HCT116 (cell line): ENCODE results near the gene TBX5. TPM values are rescaled to one million over a fixed set of nuclear protein-coding genes. Genes with fewer than 3 reads are reported as not detected.

Source experiments
- ATAC-seq: fragments of 200-7000 bp; cut with Tn5 transposase; 2 replicates; pipeline ENCODE4 v1.9.1; 2020; ENCODE audit warnings: mild to moderate bottlenecking, moderate library complexity
- BruUV-seq: library from RNA; stranded (reverse); fragments of 400-500 nt; replicated peaks from 2 replicates; lab custom pipeline; 2021; lab: Mats Ljungman, UMichigan
- CTCF ChIA-PET: fragments of 300-600 bp; sonication (Branson Sonifier 250); formaldehyde crosslinking; loops from one replicate; lab custom pipeline; 2021; ENCODE audit warnings: antibody characterized with exemption; lab: Charles Lee
- POLR2A ChIA-PET: fragments of 300-600, 350-600 bp; sonication (Branson Sonifier 250); formaldehyde crosslinking; loops from one replicate; lab custom pipeline; 2021; ENCODE audit warnings: antibody characterized with exemption; lab: Charles Lee
- RAD21 ChIA-PET, 2 experiments: fragments of 300-600 bp; sonication (Branson Sonifier 250); formaldehyde crosslinking; loops; one replicate each; lab custom pipeline; 2023; ENCODE audit warnings: low total read pairs in 2 of 2; ENCODE audit not compliant: uncharacterized antibody in 2 of 2, unreplicated experiment in 2 of 2, low non-redundant PET in 1 of 2; lab: Charles Lee
- DNase-seq: peaks from one replicate; pipeline ENCODE4 v3.0.0-alpha.2; 2010; ENCODE audit warnings: low read depth, low spot score
- H2AFZ ChIP-seq: fragments of 200-600 bp; shearing (Covaris generic), sonication (generic); 2 replicates; pipeline ENCODE4 v1.6.1; 2017; ENCODE audit warnings: low read depth, mixed run types, mixed read lengths, antibody characterized with exemption, low read length; ENCODE audit not compliant: poor library complexity, severe bottlenecking
- H3K27ac ChIP-seq: 2 replicates; pipeline ENCODE4 v1.5.1; 2012; ENCODE audit warnings: low read depth, low read length
- H3K27me3 ChIP-seq: fragments of 200-600 bp; sonication (generic); 2 replicates; pipeline ENCODE4 v1.6.1; 2016; ENCODE audit warnings: mixed run types, low read length, mixed read lengths; ENCODE audit not compliant: insufficient read depth
- H3K36me3 ChIP-seq, 2 experiments: fragments of 200-500 bp in 1 of 2; fragments of 200-600 bp in 1 of 2; sonication (Bioruptor generic) in 1 of 2; sonication (generic) in 1 of 2; 2 replicates each; pipeline versions ENCODE4 v1.5.1 to v1.6.1; 2014 to 2016; ENCODE audit warnings: low read length in 2 of 2, inconsistent platforms in 1 of 2, mixed read lengths in 1 of 2, mixed run types in 1 of 2; ENCODE audit not compliant: insufficient read depth in 2 of 2, control insufficient read depth in 1 of 2
- H3K4me1 ChIP-seq, 2 experiments: fragments of 200-600 bp in 1 of 2; sonication (generic) in 1 of 2; 2 replicates each; pipeline versions ENCODE4 v1.5.1 to v1.6.1; 2012 to 2017; ENCODE audit warnings: low read length in 2 of 2, inconsistent platforms in 1 of 2, mild to moderate bottlenecking in 1 of 2, mixed read lengths in 1 of 2, mixed run types in 1 of 2, moderate library complexity in 1 of 2; ENCODE audit not compliant: insufficient read depth in 2 of 2, control insufficient read depth in 1 of 2
- H3K4me2 ChIP-seq: fragments of 200-600 bp; sonication (generic); 2 replicates; pipeline ENCODE4 v1.6.1; 2017; ENCODE audit warnings: mixed run types, low read length, mixed read lengths
- H3K4me3 ChIP-seq, 2 experiments: fragments of 200-600 bp in 1 of 2; sonication (generic) in 1 of 2; replicated peaks in 1 of 2; 2 replicates each; pipeline ENCODE4 v1.5.1; 2011 to 2016; ENCODE audit warnings: low read length in 2 of 2, control low read depth in 1 of 2, low read depth in 1 of 2, mild to moderate bottlenecking in 1 of 2, mixed read lengths in 1 of 2, mixed run types in 1 of 2
- H3K79me2 ChIP-seq: fragments of 200-600 bp; sonication (generic); 2 replicates; pipeline ENCODE4 v1.6.1; 2017; ENCODE audit warnings: mild to moderate bottlenecking, mixed run types, low read length, moderate library complexity, mixed read lengths; ENCODE audit not compliant: insufficient read depth
- H3K9ac ChIP-seq: fragments of 200-600 bp; sonication (generic); 2 replicates; pipeline ENCODE4 v1.6.1; 2016; ENCODE audit warnings: low read length, mixed read lengths
- H3K9me2 ChIP-seq: fragments of 200-600 bp; sonication (generic), shearing (Covaris generic); 2 replicates; pipeline ENCODE4 v1.6.1; 2017; ENCODE audit warnings: mixed run types, mild to moderate bottlenecking, moderate library complexity; ENCODE audit not compliant: insufficient read depth
- H3K9me3 ChIP-seq, 2 experiments: fragments of 200-500 bp in 1 of 2; fragments of 200-600 bp in 1 of 2; sonication (Bioruptor generic) in 1 of 2; sonication (generic) in 1 of 2; 2 replicates each; pipeline ENCODE4 v1.6.1; 2014 to 2017; ENCODE audit warnings: low read length in 2 of 2, mixed read lengths in 2 of 2, inconsistent platforms in 1 of 2, low read depth in 1 of 2, mild to moderate bottlenecking in 1 of 2, mixed run types in 1 of 2, moderate library complexity in 1 of 2; ENCODE audit not compliant: control insufficient read depth in 1 of 2, insufficient read depth in 1 of 2
- H4K20me1 ChIP-seq: fragments of 200-600 bp; sonication (generic), shearing (Covaris generic); 2 replicates; pipeline ENCODE4 v1.6.1; 2017; ENCODE audit warnings: mixed run types, mild to moderate bottlenecking, moderate library complexity; ENCODE audit not compliant: insufficient read depth
- ATF3 ChIP-seq: IDR thresholded peaks from 2 replicates; pipeline ENCODE4 v1.6.1; 2012
- CBX3 ChIP-seq: IDR thresholded peaks from 2 replicates; pipeline ENCODE4 v1.6.1; 2012; ENCODE audit warnings: low read depth
- CEBPB ChIP-seq: IDR thresholded peaks from 2 replicates; pipeline ENCODE4 v1.6.1; 2012; ENCODE audit warnings: low read depth
- ELF1 ChIP-seq: IDR thresholded peaks from 2 replicates; pipeline ENCODE4 v1.6.1; 2012; ENCODE audit warnings: low read depth, borderline replicate concordance
- EZH2 ChIP-seq: fragments of 200-600 bp; sonication (generic); IDR thresholded peaks from 2 replicates; pipeline ENCODE4 v1.6.1; 2017; ENCODE audit warnings: antibody characterized with exemption, mixed run types
- EZH2phosphoT487 ChIP-seq: fragments of 200-600 bp; IDR thresholded peaks from 2 replicates; pipeline ENCODE4 v1.6.1; 2018; ENCODE audit warnings: antibody characterized with exemption, borderline replicate concordance
- FOSL1 ChIP-seq: IDR thresholded peaks from 2 replicates; pipeline ENCODE4 v1.6.1; 2012; ENCODE audit warnings: low read depth
- POLR2AphosphoS5 ChIP-seq: IDR thresholded peaks from 2 replicates; pipeline ENCODE4 v1.6.1; 2011; ENCODE audit warnings: mild to moderate bottlenecking, low read depth, low read length, moderate library complexity
- SRF ChIP-seq: IDR thresholded peaks from 2 replicates; pipeline ENCODE4 v1.6.1; 2012; ENCODE audit warnings: low read depth
- YY1 ChIP-seq: IDR thresholded peaks from 2 replicates; pipeline ENCODE4 v1.6.1; 2011; ENCODE audit warnings: low read length, low read depth, moderate library complexity, mild to moderate bottlenecking; ENCODE audit not compliant: insufficient replicate concordance; ENCODE audit errors: extremely low read depth
- ZBTB33 ChIP-seq: IDR thresholded peaks from 2 replicates; pipeline ENCODE4 v1.6.1; 2011; ENCODE audit warnings: mild to moderate bottlenecking, low read length, moderate library complexity; ENCODE audit not compliant: insufficient replicate concordance; ENCODE audit errors: extremely low read depth
- ZNF274 ChIP-seq: fragments of 200-500 bp; sonication (Bioruptor generic); IDR thresholded peaks from 2 replicates; pipeline ENCODE4 v1.6.1; 2014; ENCODE audit warnings: mild to moderate bottlenecking, low read depth, low read length, inconsistent platforms
- intact Hi-C: fragments of 100-400 bp; cut with micrococcal nuclease; formaldehyde crosslinking; loops from 2 replicates; pipeline ENCODE4 v1.10.0; 2022
- total RNA-seq: library from RNA; stranded (reverse); gene quantifications from one replicate; pipeline ENCODE4 v1.2.1, GENCODE V29; 2021; ENCODE audit not compliant: unreplicated experiment
- TF ChIP-seq, protein P1 (sequence below), 3 experiments: fragments of 200-600 bp in 1 of 3; sonication (generic) in 1 of 3; IDR thresholded peaks in 2 of 3; conservative IDR thresholded peaks in 1 of 3; 2 replicates each; pipeline ENCODE4 v1.5.1; 2012 to 2017; ENCODE audit warnings: low read depth in 2 of 3, low read length in 2 of 3, antibody characterized with exemption in 1 of 3, borderline replicate concordance in 1 of 3, control low read depth in 1 of 3, mild to moderate bottlenecking in 1 of 3, mixed read lengths in 1 of 3, mixed run types in 1 of 3, moderate library complexity in 1 of 3; ENCODE audit not compliant: insufficient read depth in 1 of 3

Gene TBX5
- total RNA-seq, 1 experiment from 2014 or later: 0.10 TPM

DNA sequence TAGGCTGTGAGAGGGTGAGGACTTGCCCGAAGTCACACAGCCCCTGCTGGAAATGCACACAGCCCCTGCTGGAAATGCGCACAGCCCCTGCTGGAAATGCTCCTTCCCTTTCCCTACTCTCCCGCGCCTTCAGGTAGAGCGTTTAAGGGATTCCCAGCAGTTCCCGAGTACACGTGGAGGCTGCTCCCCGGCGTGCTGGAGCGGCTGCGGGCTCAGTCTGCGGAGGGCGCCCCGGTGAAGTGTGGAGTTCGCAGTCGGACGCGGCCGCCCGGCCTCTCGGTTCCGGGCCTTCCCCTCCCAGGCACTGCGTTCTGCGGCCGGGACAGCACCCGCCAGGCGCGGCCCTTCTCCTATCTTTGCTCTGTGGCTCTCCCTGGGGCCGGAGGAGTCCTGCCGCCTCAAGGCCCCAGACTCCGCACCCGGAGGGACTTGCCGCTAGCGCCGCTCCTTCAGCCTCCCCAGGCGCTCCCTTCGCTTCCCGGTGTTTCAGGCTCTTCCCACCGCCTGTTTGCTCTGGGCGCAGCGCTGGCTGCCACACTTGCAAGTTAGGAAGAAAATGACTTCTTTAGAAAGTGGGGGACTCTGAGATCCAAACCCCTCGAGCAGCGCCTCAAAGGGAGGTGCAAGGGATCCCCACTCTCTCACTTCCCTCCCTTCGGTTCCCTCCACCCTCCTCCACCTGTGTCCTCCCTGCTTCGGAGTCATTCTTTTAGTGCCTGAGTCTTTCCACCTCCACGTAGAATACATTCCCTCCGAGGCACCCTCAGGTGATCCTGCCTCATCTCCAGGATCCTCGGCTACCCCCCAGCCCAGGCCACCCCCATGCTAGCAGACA, 8.3 kb upstream of the TBX5 start:
- Histone ChIP-seq H3K27ac (no peak overlapping the region), H3K4me1 (no peaks in the 10 kb centered on the region), H3K4me3 (no peak overlapping the region), H3K9me2 (no peaks in the 10 kb centered on the region), H3K9me3 (no peaks in the 10 kb centered on the region), H3K27me3 (peaks cover 24% of the 10 kb centered on the region; the same call in 1 of the 2 replicates), H4K20me1 (no peaks in the 10 kb centered on the region), H2AFZ (no peak overlapping the region), H3K36me3 (no peaks in the 10 kb centered on the region), H3K79me2 (no peaks in the 10 kb centered on the region), H3K9ac (no peak overlapping the region), H3K4me2 (no peak overlapping the region)
- DNase-seq: no peak
- ChIA-PET CTCF (no interaction called here), RAD21 (no interaction called here), POLR2A (no interaction called here)
- TF ChIP-seq ZBTB33 (no peak), ELF1 (no peak), CBX3 (no peak), POLR2AphosphoS5 (no peak), FOSL1 (no peak), CEBPB (no peak), SRF (no peak), ATF3 (no peak), YY1 (no peak), ZNF274 (no peak), EZH2phosphoT487 (no peak), EZH2 (no peak)
- TF ChIP-seq, protein P1, sequence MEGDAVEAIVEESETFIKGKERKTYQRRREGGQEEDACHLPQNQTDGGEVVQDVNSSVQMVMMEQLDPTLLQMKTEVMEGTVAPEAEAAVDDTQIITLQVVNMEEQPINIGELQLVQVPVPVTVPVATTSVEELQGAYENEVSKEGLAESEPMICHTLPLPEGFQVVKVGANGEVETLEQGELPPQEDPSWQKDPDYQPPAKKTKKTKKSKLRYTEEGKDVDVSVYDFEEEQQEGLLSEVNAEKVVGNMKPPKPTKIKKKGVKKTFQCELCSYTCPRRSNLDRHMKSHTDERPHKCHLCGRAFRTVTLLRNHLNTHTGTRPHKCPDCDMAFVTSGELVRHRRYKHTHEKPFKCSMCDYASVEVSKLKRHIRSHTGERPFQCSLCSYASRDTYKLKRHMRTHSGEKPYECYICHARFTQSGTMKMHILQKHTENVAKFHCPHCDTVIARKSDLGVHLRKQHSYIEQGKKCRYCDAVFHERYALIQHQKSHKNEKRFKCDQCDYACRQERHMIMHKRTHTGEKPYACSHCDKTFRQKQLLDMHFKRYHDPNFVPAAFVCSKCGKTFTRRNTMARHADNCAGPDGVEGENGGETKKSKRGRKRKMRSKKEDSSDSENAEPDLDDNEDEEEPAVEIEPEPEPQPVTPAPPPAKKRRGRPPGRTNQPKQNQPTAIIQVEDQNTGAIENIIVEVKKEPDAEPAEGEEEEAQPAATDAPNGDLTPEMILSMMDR (IDR thresholded peaks at IDR 0.05 in 2 of 3, conservative IDR thresholded peaks at IDR 0.05 in 1 of 3; ENCODE audit: borderline replicate concordance in 1 of 3, insufficient read depth in 1 of 3, low read depth in 2 of 3, low read length in 2 of 3): no peak
- no peak for ATAC-seq
- no TSS peak for BruUV-seq
- intact Hi-C loops: no loop called here
